HUES6 (cell line): ENCODE results near the gene SSMEM1.
A peak's percentile ranks its signal among the peaks of the same experiment; 100 is the strongest.

Source experiments
- H3K27ac ChIP-seq: 2 replicates; pipeline ENCODE4 v1.7.0; 2013; ENCODE audit warnings: low read depth, mild to moderate bottlenecking, low read length, inconsistent platforms
- H3K27me3 ChIP-seq: 2 replicates; pipeline ENCODE4 v1.6.1; 2013; ENCODE audit warnings: low read length; ENCODE audit not compliant: control insufficient read depth, insufficient read depth
- H3K36me3 ChIP-seq: 2 replicates; pipeline ENCODE4 v1.6.1; 2013; ENCODE audit warnings: low read length; ENCODE audit not compliant: control insufficient read depth, insufficient read depth
- H3K4me1 ChIP-seq: 2 replicates; pipeline ENCODE4 v1.6.1; 2013; ENCODE audit warnings: low read length; ENCODE audit not compliant: control insufficient read depth, insufficient read depth
- H3K4me3 ChIP-seq: 2 replicates; pipeline ENCODE4 v1.5.1; 2013; ENCODE audit warnings: low read depth, low read length
- H3K9ac ChIP-seq: one replicate; pipeline ENCODE4 v1.6.1; 2013; ENCODE audit warnings: mild to moderate bottlenecking, low read length
- H3K9me3 ChIP-seq: 2 replicates; pipeline ENCODE4 v1.6.1; 2013; ENCODE audit warnings: low read depth, low read length; ENCODE audit not compliant: control insufficient read depth, insufficient read depth

Gene SSMEM1

GRCh38 chr7:130187360-130187759, 20.3 kb upstream of the SSMEM1 start:
- no peak overlapping the region for H3K9ac ChIP-seq
- no peaks in the 10 kb centered on the region for H3K4me1 ChIP-seq
- H3K36me3 ChIP-seq: peaks cover 69% of the 10 kb centered on the region
- no peak overlapping the region for H3K27ac ChIP-seq
- no peak overlapping the region for H3K4me3 ChIP-seq
- H3K27me3 ChIP-seq: no peaks in the 10 kb centered on the region
- H3K9me3 ChIP-seq: no peaks in the 10 kb centered on the region

GRCh38 chr7:130189343-130189742, 18.3 kb upstream of the SSMEM1 start:
- Histone ChIP-seq H3K27ac (no peak overlapping the region), H3K36me3 (peaks cover 68% of the 10 kb centered on the region), H3K4me3 (no peak overlapping the region), H3K27me3 (no peaks in the 10 kb centered on the region), H3K9me3 (no peaks in the 10 kb centered on the region), H3K4me1 (no peaks in the 10 kb centered on the region), H3K9ac (no peak overlapping the region)

- no peak overlapping the region for H3K27ac ChIP-seq
- no peaks in the 10 kb centered on the region for H3K4me1 ChIP-seq
- H3K36me3 ChIP-seq: peaks cover 67% of the 10 kb centered on the region
- H3K9me3 ChIP-seq: no peaks in the 10 kb centered on the region
- H3K27me3 ChIP-seq: no peaks in the 10 kb centered on the region
- H3K4me3 ChIP-seq: no peak overlapping the region
- no peak overlapping the region for H3K9ac ChIP-seq
Measured at GRCh38 chr7:130191791-130192190, 15.9 kb upstream of the SSMEM1 start.

- Histone ChIP-seq H3K27ac (no peak overlapping the region), H3K36me3 (peaks cover 77% of the 10 kb centered on the region)
Measured at GRCh38 chr7:130195396-130195795, 12.3 kb upstream of the SSMEM1 start.

GRCh38 chr7:130196476-130196875, 11.2 kb upstream of the SSMEM1 start:
- H3K4me1 ChIP-seq: no peaks in the 10 kb centered on the region
- no peaks in the 10 kb centered on the region for H3K27me3 ChIP-seq
- H3K4me3 ChIP-seq: no peak overlapping the region
- no peaks in the 10 kb centered on the region for H3K9me3 ChIP-seq
- H3K36me3 ChIP-seq: peaks cover 77% of the 10 kb centered on the region
- H3K9ac ChIP-seq: no peak overlapping the region
- no peak overlapping the region for H3K27ac ChIP-seq

More at GRCh38 chr7:130195396-130195795, 12.3 kb upstream of the SSMEM1 start:
- Histone ChIP-seq H3K9me3 (no peaks in the 10 kb centered on the region), H3K9ac (no peak overlapping the region), H3K4me3 (no peak overlapping the region), H3K27me3 (no peaks in the 10 kb centered on the region), H3K4me1 (no peaks in the 10 kb centered on the region)

- no peaks in the 10 kb centered on the region for H3K4me1 ChIP-seq
- H3K9ac ChIP-seq: no peak overlapping the region
- no peaks in the 10 kb centered on the region for H3K9me3 ChIP-seq
- H3K27me3 ChIP-seq: no peaks in the 10 kb centered on the region
- no peak overlapping the region for H3K27ac ChIP-seq
- H3K36me3 ChIP-seq: peaks cover 78% of the 10 kb centered on the region
- H3K4me3 ChIP-seq: no peak overlapping the region
Measured at GRCh38 chr7:130197094-130197493, 10.6 kb upstream of the SSMEM1 start.

GRCh38 chr7:130201796-130202195, 5.9 kb upstream of the SSMEM1 start:
- H3K27ac ChIP-seq: no peak overlapping the region
- H3K4me3 ChIP-seq: no peak overlapping the region
- no peaks in the 10 kb centered on the region for H3K4me1 ChIP-seq
- no peak overlapping the region for H3K9ac ChIP-seq
- H3K9me3 ChIP-seq: no peaks in the 10 kb centered on the region
- peaks cover 63% of the 10 kb centered on the region for H3K36me3 ChIP-seq
- H3K27me3 ChIP-seq: no peaks in the 10 kb centered on the region

- H3K9ac ChIP-seq: peak within 1 kb of the TSS; percentile 96
- no peaks in the 10 kb centered on the region for H3K27me3 ChIP-seq
- H3K9me3 ChIP-seq: no peaks in the 10 kb centered on the region
- peak within 1 kb of the TSS; percentile 86 for H3K4me3 ChIP-seq
- H3K27ac ChIP-seq: peak within 1 kb of the TSS; percentile 80
- H3K36me3 ChIP-seq: peaks cover 35% of the 10 kb centered on the region
- no peaks in the 10 kb centered on the region for H3K4me1 ChIP-seq
Measured at GRCh38 chr7:130205084-130205947, 2.3 kb upstream of the SSMEM1 start, which contains the start of gene TMEM209. TMEM209 (minus strand) TSS chr7:130205406; CDS start chr7:130205375, 31 bp downstream.

- Histone ChIP-seq H3K9me3 (no peaks in the 10 kb centered on the region), H3K4me3 (no peak overlapping the region), H3K27ac (no peak overlapping the region), H3K9ac (no peak overlapping the region), H3K36me3 (peaks cover 18% of the 10 kb centered on the region), H3K4me1 (no peaks in the 10 kb centered on the region), H3K27me3 (no peaks in the 10 kb centered on the region)
Measured at GRCh38 chr7:130207033-130207432, 627 bp upstream of the SSMEM1 start.

- Histone ChIP-seq H3K27me3 (no peaks in the 10 kb centered on the region), H3K9me3 (no peaks in the 10 kb centered on the region), H3K4me1 (no peaks in the 10 kb centered on the region), H3K9ac (no peak overlapping the region), H3K36me3 (peaks cover 3% of the 10 kb centered on the region), H3K4me3 (no peak overlapping the region), H3K27ac (no peak overlapping the region)
Measured at GRCh38 chr7:130208516-130208915, 856 bp downstream of the SSMEM1 start.

GRCh38 chr7:130210181-130210935, 2.7 kb downstream of the SSMEM1 start:
- Histone ChIP-seq H3K27ac (no peak overlapping the region), H3K4me3 (no peak overlapping the region), H3K4me1 (no peaks in the 10 kb centered on the region), H3K27me3 (no peaks in the 10 kb centered on the region), H3K9ac (no peak overlapping the region), H3K9me3 (no peaks in the 10 kb centered on the region), H3K36me3 (no peaks in the 10 kb centered on the region)
